ENCODE results near the gene SPECC1. TPM values are rescaled to one million over a fixed set of nuclear protein-coding genes. Genes with fewer than 3 reads are reported as not detected.
"Not testable (repeated sequence)": the region's sequence is repeated elsewhere in the genome, so short reads cannot be mapped to it uniquely, and the experiment has no call there.

Gene SPECC1
- total RNA-seq, 1 experiment from 2014 or later: 128 TPM

GRCh38 chr17:20320535-20321229, 311.5 kb downstream of the SPECC1 start:
- H3K9me3 ChIP-seq (ENCODE audit: insufficient read depth, low read depth); H3K4me1 ChIP-seq (replicated peaks; ENCODE audit: insufficient read depth); H3K9me2 ChIP-seq (ENCODE audit: insufficient read depth); BruUV-seq (replicated peaks); H3K79me2 ChIP-seq (ENCODE audit: low read depth); H3K36me3 ChIP-seq (ENCODE audit: low read depth); H3K27me3 ChIP-seq (ENCODE audit: insufficient read depth, low read depth); H3F3A ChIP-seq (ENCODE audit: insufficient read depth, low read depth); H4K20me1 ChIP-seq (ENCODE audit: insufficient read depth); CTCF ChIA-PET; H2AFZ ChIP-seq; H3K4me3 ChIP-seq; H3K27ac ChIP-seq; H3K4me2 ChIP-seq; intact Hi-C loops (cut with micrococcal nuclease; ENCODE audit: unreplicated experiment): not testable (repeated sequence)
- DNase-seq: peak in 1 of 2 experiments; percentile 77
- TF ChIP-seq, protein P1, sequence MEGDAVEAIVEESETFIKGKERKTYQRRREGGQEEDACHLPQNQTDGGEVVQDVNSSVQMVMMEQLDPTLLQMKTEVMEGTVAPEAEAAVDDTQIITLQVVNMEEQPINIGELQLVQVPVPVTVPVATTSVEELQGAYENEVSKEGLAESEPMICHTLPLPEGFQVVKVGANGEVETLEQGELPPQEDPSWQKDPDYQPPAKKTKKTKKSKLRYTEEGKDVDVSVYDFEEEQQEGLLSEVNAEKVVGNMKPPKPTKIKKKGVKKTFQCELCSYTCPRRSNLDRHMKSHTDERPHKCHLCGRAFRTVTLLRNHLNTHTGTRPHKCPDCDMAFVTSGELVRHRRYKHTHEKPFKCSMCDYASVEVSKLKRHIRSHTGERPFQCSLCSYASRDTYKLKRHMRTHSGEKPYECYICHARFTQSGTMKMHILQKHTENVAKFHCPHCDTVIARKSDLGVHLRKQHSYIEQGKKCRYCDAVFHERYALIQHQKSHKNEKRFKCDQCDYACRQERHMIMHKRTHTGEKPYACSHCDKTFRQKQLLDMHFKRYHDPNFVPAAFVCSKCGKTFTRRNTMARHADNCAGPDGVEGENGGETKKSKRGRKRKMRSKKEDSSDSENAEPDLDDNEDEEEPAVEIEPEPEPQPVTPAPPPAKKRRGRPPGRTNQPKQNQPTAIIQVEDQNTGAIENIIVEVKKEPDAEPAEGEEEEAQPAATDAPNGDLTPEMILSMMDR (conservative IDR thresholded peaks at IDR 0.05): peak; percentile 65
- POLR2A ChIA-PET (ENCODE audit: unreplicated experiment): interaction anchor here (0.7 kb wide), 1 partner anchor 45 kb away, joined by 4 read pairs; no protein-coding TSS in a partner anchor

- H2AFZ ChIP-seq; H3K79me2 ChIP-seq (ENCODE audit: low read depth); H3K27ac ChIP-seq; CTCF ChIA-PET; H3K4me2 ChIP-seq; H3F3A ChIP-seq (ENCODE audit: insufficient read depth, low read depth); H3K9me2 ChIP-seq (ENCODE audit: insufficient read depth); H3K4me3 ChIP-seq; intact Hi-C loops (cut with micrococcal nuclease; ENCODE audit: unreplicated experiment); DNase-seq; H3K4me1 ChIP-seq (replicated peaks; ENCODE audit: insufficient read depth); H3K36me3 ChIP-seq (ENCODE audit: low read depth); H3K27me3 ChIP-seq (ENCODE audit: insufficient read depth, low read depth); H4K20me1 ChIP-seq (ENCODE audit: insufficient read depth); BruUV-seq (replicated peaks); H3K9me3 ChIP-seq (ENCODE audit: insufficient read depth, low read depth): not testable (repeated sequence)
- POLR2A ChIA-PET (ENCODE audit: unreplicated experiment): interaction anchor here (0.7 kb wide), 1 partner anchor 45 kb away, joined by 4 read pairs; no protein-coding TSS in a partner anchor
Observed at GRCh38 chr17:20321357-20321756, 312.2 kb downstream of the SPECC1 start.

GRCh38 chr17:20327739-20328138, 318.6 kb downstream of the SPECC1 start:
- H3K4me1 ChIP-seq (replicated peaks; ENCODE audit: insufficient read depth); H3K27ac ChIP-seq; H2AFZ ChIP-seq; DNase-seq; CTCF ChIA-PET; H3K9me3 ChIP-seq (ENCODE audit: insufficient read depth, low read depth); H3K4me3 ChIP-seq; H3K4me2 ChIP-seq; H3K79me2 ChIP-seq (ENCODE audit: low read depth); H3K27me3 ChIP-seq (ENCODE audit: insufficient read depth, low read depth); H3K9me2 ChIP-seq (ENCODE audit: insufficient read depth); intact Hi-C loops (cut with micrococcal nuclease; ENCODE audit: unreplicated experiment); BruUV-seq (replicated peaks); H3K36me3 ChIP-seq (ENCODE audit: low read depth); H4K20me1 ChIP-seq (ENCODE audit: insufficient read depth); H3F3A ChIP-seq (ENCODE audit: insufficient read depth, low read depth): not testable (repeated sequence)
- POLR2A ChIA-PET (ENCODE audit: unreplicated experiment): interaction anchor here (0.7 kb wide), 1 partner anchor 329 kb away, joined by 3 read pairs; no protein-coding TSS in a partner anchor

- H3K36me3 ChIP-seq (ENCODE audit: low read depth); H3K9me3 ChIP-seq (ENCODE audit: insufficient read depth, low read depth); intact Hi-C loops (cut with micrococcal nuclease; ENCODE audit: unreplicated experiment); H3K9me2 ChIP-seq (ENCODE audit: insufficient read depth); H3K4me3 ChIP-seq; H4K20me1 ChIP-seq (ENCODE audit: insufficient read depth); H3K27ac ChIP-seq; H3K79me2 ChIP-seq (ENCODE audit: low read depth); POLR2A ChIA-PET (ENCODE audit: unreplicated experiment); H2AFZ ChIP-seq; DNase-seq; H3K27me3 ChIP-seq (ENCODE audit: insufficient read depth, low read depth); H3K4me2 ChIP-seq; CTCF ChIA-PET; H3K4me1 ChIP-seq (replicated peaks; ENCODE audit: insufficient read depth); BruUV-seq (replicated peaks); H3F3A ChIP-seq (ENCODE audit: insufficient read depth, low read depth): not testable (repeated sequence)
Observed at GRCh38 chr17:20351405-20351804, 342.2 kb downstream of the SPECC1 start.

DNA sequence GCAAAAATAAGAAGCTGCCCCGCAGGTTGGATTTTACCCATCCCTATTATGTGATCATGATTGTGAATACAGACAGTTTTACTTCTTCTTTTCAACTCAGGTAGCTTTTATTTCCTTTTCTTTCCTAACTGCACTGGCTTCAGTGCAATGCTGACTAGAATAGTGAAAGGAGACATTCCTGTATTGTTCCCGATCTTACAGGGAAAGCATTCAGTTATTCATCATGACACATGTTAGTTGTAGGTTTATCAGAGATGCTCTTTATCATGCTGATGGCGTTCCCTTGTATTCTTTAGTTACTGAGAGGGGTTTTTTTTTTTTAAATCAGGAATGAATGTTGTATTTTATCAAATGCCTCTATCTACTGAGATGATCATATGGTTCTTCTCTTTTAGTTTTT, 343.4 kb downstream of the SPECC1 start:
- H3K9me3 ChIP-seq (ENCODE audit: insufficient read depth, low read depth); H3K27ac ChIP-seq; H3K9me2 ChIP-seq (ENCODE audit: insufficient read depth); H3K4me3 ChIP-seq; H3K27me3 ChIP-seq (ENCODE audit: insufficient read depth, low read depth); H3F3A ChIP-seq (ENCODE audit: insufficient read depth, low read depth); BruUV-seq (replicated peaks); DNase-seq; H2AFZ ChIP-seq; H3K4me2 ChIP-seq; POLR2A ChIA-PET (ENCODE audit: unreplicated experiment); H4K20me1 ChIP-seq (ENCODE audit: insufficient read depth); H3K4me1 ChIP-seq (replicated peaks; ENCODE audit: insufficient read depth); intact Hi-C loops (cut with micrococcal nuclease; ENCODE audit: unreplicated experiment); H3K36me3 ChIP-seq (ENCODE audit: low read depth); H3K79me2 ChIP-seq (ENCODE audit: low read depth); CTCF ChIA-PET: not testable (repeated sequence)

DNA sequence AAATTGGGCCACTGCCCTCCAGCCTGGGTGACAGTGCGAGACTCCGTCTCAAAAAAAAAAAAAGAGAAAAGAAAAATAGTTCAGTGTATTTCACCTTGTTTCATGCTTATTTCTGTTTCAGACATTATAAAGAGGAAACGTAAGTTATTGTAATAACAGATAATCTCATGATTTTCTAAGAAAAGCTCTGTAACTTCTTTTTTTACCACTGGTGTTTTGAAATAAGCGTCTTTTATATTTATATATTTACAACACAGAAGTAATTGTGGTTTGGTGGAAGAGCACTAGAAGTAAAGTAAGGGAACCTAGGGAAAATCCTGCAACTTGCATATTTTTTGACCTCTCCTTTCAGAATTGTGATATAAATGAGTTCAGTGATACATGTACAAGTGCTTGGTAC, 354.7 kb downstream of the SPECC1 start:
- H2AFZ ChIP-seq; CTCF ChIA-PET; H3K36me3 ChIP-seq (ENCODE audit: low read depth); H3K4me2 ChIP-seq; H3K4me3 ChIP-seq; H3K27me3 ChIP-seq (ENCODE audit: insufficient read depth, low read depth); POLR2A ChIA-PET (ENCODE audit: unreplicated experiment); H3K4me1 ChIP-seq (replicated peaks; ENCODE audit: insufficient read depth); DNase-seq; H3K9me2 ChIP-seq (ENCODE audit: insufficient read depth); BruUV-seq (replicated peaks); intact Hi-C loops (cut with micrococcal nuclease; ENCODE audit: unreplicated experiment); H3K79me2 ChIP-seq (ENCODE audit: low read depth); H3K9me3 ChIP-seq (ENCODE audit: insufficient read depth, low read depth); H3K27ac ChIP-seq; H4K20me1 ChIP-seq (ENCODE audit: insufficient read depth); H3F3A ChIP-seq (ENCODE audit: insufficient read depth, low read depth): not testable (repeated sequence)

All from PC-9 (cell line).